T-cell (primary cell): ENCODE measurements around the gene KTN1. TPM values are rescaled to one million over a fixed set of nuclear protein-coding genes. Genes with fewer than 3 reads are reported as not detected.

ENCODE experiments used
- ATAC-seq, 4 experiments: fragments of 200-7000 bp in 3 of 4; fragments of 150-1000 bp in 1 of 4; cut with Tn5 transposase; replicated peaks in 1 of 4; 1 replicate in 3 of 4; 2 replicates in 1 of 4; pipeline ENCODE4 v1.10.0; 2021; ENCODE audit warnings: moderate library complexity in 3 of 4, mild to moderate bottlenecking in 2 of 4, moderate number of reproducible peaks in 1 of 4
- CTCF ChIA-PET, 2 donors: fragments of 300-600 bp; sonication (Branson Sonifier 250); formaldehyde crosslinking; loops; one replicate each; lab custom pipeline; 2022; ENCODE audit warnings: antibody characterized with exemption in 2 of 2; lab: Charles Lee
- POLR2A ChIA-PET, 2 donors: fragments of 300-600 bp; sonication (Branson Sonifier 250); formaldehyde crosslinking; loops; one replicate each; lab custom pipeline; 2022; ENCODE audit warnings: antibody characterized with exemption in 2 of 2; lab: Charles Lee
- DNase-seq, 35 experiments: peaks; one replicate each; pipeline versions ENCODE4 v3.0.0 to v3.0.0-alpha.2; 2013 to 2023
- H3K27ac ChIP-seq: one replicate; pipeline ENCODE4 v1.5.1; 2013; ENCODE audit warnings: low read length
- H3K27me3 ChIP-seq, 2 experiments: replicated peaks in 1 of 2; 1 replicate in 1 of 2; 2 replicates in 1 of 2; pipeline versions ENCODE4 v1.6.1 to v1.7.0; 2013; ENCODE audit warnings: low read length in 1 of 2, mixed read lengths in 1 of 2; ENCODE audit not compliant: control insufficient read depth in 2 of 2, insufficient read depth in 2 of 2; ENCODE audit errors: extremely low read depth in 1 of 2
- H3K36me3 ChIP-seq, 2 donors: 1 replicate in 1 of 2; 2 replicates in 1 of 2; pipeline versions ENCODE4 v1.6.1 to v1.7.0; 2013; ENCODE audit warnings: low read length in 1 of 2; ENCODE audit not compliant: control insufficient read depth in 2 of 2, insufficient read depth in 1 of 2; ENCODE audit errors: extremely low read depth in 1 of 2
- H3K4me1 ChIP-seq, 2 experiments: 1 replicate in 1 of 2; 2 replicates in 1 of 2; pipeline versions ENCODE4 v1.6.1 to v1.7.0; 2013; ENCODE audit warnings: low read length in 2 of 2, mixed read lengths in 1 of 2; ENCODE audit not compliant: insufficient read depth in 2 of 2, control insufficient read depth in 1 of 2; ENCODE audit errors: extremely low read depth in 1 of 2
- H3K4me3 ChIP-seq, 2 donors: 1 replicate in 1 of 2; 2 replicates in 1 of 2; pipeline versions ENCODE4 v1.5.1 to v1.7.0; 2013; ENCODE audit warnings: mild to moderate bottlenecking in 2 of 2, low read length in 1 of 2, moderate library complexity in 1 of 2; ENCODE audit not compliant: control insufficient read depth in 1 of 2; ENCODE audit errors: extremely low read depth in 1 of 2
- H3K9me3 ChIP-seq: 2 replicates; pipeline ENCODE4 v1.7.0; 2013
- H3K27ac Mint-ChIP-seq, 2 donors: one replicate each; pipeline ENCODE4 v1.8.0; 2020 to 2021; ENCODE audit warnings: mild to moderate bottlenecking in 2 of 2, mixed read lengths in 2 of 2
- H3K27me3 Mint-ChIP-seq, 2 donors: one replicate each; pipeline ENCODE4 v1.8.0; 2021 to 2022; ENCODE audit warnings: mixed read lengths in 2 of 2
- H3K36me3 Mint-ChIP-seq: one replicate; pipeline ENCODE4 v1.8.0; 2021; ENCODE audit warnings: mixed read lengths
- H3K4me1 Mint-ChIP-seq, 3 donors: one replicate each; pipeline ENCODE4 v1.8.0; 2020 to 2022; ENCODE audit warnings: mixed read lengths in 3 of 3, mild to moderate bottlenecking in 1 of 3
- H3K4me3 Mint-ChIP-seq, 3 donors: one replicate each; pipeline ENCODE4 v1.8.0; 2020 to 2022; ENCODE audit warnings: mild to moderate bottlenecking in 3 of 3, mixed read lengths in 3 of 3, moderate library complexity in 3 of 3
- H3K9me3 Mint-ChIP-seq, 3 donors: one replicate each; pipeline ENCODE4 v1.8.0; 2020 to 2022; ENCODE audit warnings: mixed read lengths in 3 of 3
- WGBS: methylation state at CpG from one replicate; pipeline ENCODE4 v1.1.5; 2013; ENCODE audit warnings: missing lambda C conversion rate; ENCODE audit not compliant: insufficient coverage; 5-methylcytosine and 5-hydroxymethylcytosine counted together
- total RNA-seq, 35 experiments: library from RNA in 6 of 35; stranded (reverse) in 6 of 35; fragments of 120-200 nt in 1 of 35; gene quantifications; one replicate each; pipeline versions ENCODE4 v1.2.1 to v1.2.4 and lab custom pipeline; 2013 to 2026

KTN1 gene
- total RNA-seq, 5 donors from 2014 or later (not counting 1 experiment from before 2014, with no cell fraction given), result 82.5 to 109 (median 85.4) TPM

DNA sequence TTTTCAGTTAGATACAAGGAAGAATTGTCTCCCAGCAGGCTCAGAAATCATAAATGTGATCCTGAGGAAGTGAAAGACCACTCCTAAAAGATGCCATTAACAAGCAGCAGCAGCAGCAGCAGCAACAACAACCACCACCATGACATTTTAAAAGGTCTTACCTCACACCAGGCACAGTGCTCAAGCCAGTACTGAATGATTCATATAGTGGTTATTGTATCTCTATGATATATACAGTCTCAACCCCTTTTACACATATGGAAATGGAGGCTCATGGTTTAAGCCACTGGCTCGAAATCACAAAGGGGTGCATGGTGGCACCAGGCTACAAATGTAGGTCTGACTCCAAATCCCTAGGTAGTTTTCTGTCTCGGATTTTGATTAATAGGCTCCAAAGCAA is 126.9 kb downstream of the KTN1 start:
- H3K4me3 Mint-ChIP-seq, result no peak overlapping the region
- H3K27me3 ChIP-seq, result no peaks in the 10 kb centered on the region
- H3K9me3 Mint-ChIP-seq, result no peaks in the 10 kb centered on the region
- ATAC-seq, result no peak
- no peak overlapping the region for H3K4me3 ChIP-seq
- no peaks in the 10 kb centered on the region for H3K9me3 ChIP-seq
- no CpG with 5 or more reads among the region's 2 CpGs for WGBS
- H3K4me1 Mint-ChIP-seq, result no peaks in the 10 kb centered on the region
- no peak overlapping the region for H3K27ac Mint-ChIP-seq
- ChIA-PET CTCF (interaction anchor here (0.6 to 1.0 kb wide), 3 partner anchors 704 to 770 kb away, joined by 3 to 9 read pairs (median 3); no protein-coding TSS in a partner anchor), POLR2A (interaction anchor here in 1 of 2 donors (0.6 kb wide), 1 partner anchor 326 kb away, joined by 5 read pairs; no protein-coding TSS in a partner anchor)
- no peak overlapping the region for H3K27ac ChIP-seq
- no peak for DNase-seq
- no peaks in the 10 kb centered on the region for H3K4me1 ChIP-seq
- no peaks in the 10 kb centered on the region for H3K27me3 Mint-ChIP-seq
- peaks cover 0 to 3% of the 10 kb centered on the region in 2 donors for H3K36me3 ChIP-seq
- H3K36me3 Mint-ChIP-seq, result no peaks in the 10 kb centered on the region

DNA sequence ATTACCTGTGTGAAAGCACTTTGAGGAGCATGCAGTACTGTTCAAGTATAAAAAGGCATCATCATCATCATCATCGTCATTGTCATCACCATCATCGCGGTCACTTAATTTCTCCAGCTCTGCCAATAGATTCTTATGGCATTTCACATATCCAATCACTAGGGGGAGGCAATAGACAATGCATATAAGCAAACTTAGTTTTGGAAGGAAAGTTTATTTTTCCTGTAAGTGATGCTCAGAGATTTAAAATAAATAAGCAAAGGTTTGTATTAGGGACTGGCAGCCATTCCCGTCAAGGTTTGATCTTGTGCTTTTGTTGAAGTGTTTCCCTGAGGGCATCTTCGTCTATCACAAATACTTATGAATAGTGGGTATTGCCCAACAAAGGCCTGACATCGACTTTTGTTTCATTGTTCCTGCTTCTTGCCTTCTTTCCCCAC is 127.4 kb downstream of the KTN1 start:
- no peak overlapping the region for H3K27ac Mint-ChIP-seq
- DNase-seq (peak in 1 of 35 experiments; percentile 35), ATAC-seq (no peak)
- Histone ChIP-seq H3K27me3 (no peaks in the 10 kb centered on the region), H3K36me3 (peaks cover 0 to 3% of the 10 kb centered on the region in 2 donors), H3K4me3 (no peak overlapping the region), H3K27ac (no peak overlapping the region), H3K9me3 (no peaks in the 10 kb centered on the region), H3K4me1 (no peaks in the 10 kb centered on the region)
- POLR2A ChIA-PET, result no interaction called here
- no peaks in the 10 kb centered on the region for H3K9me3 Mint-ChIP-seq
- CTCF ChIA-PET, result interaction anchor here in 1 of 2 donors (0.6 to 1.0 kb wide), 2 partner anchors 703 to 767 kb away, joined by 3 read pairs; no protein-coding TSS in a partner anchor
- 100% methylated on average over 1 of the region's 6 CpGs for WGBS
- no peaks in the 10 kb centered on the region for H3K27me3 Mint-ChIP-seq
- H3K36me3 Mint-ChIP-seq, result no peaks in the 10 kb centered on the region
- no peaks in the 10 kb centered on the region for H3K4me1 Mint-ChIP-seq
- H3K4me3 Mint-ChIP-seq, result no peak overlapping the region

DNA sequence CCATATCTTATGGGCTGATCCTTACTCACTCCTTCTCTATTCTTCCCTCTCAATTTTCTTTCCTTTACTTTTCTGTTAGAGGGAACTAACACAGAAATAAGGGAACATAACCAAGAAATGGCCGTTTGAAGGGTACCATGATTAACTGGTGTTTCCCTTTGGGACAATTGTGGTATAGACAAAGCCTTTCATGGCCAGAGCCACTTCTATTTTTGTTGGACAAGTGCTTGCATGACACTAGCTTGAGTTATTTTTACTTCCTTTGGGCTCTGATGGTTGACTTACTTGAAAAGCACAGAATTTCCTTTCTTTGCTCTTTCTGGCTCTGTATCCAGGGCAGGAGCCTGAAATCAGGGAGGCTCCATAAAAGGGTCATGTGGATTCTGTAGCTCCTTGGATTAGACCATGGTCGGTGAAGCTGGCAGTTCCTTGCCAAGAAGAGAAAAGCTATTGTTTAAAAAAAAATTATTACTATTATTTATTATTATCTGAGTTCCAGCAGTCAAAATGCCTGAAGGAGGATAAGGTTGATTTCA is 130.6 kb downstream of the KTN1 start:
- no peaks in the 10 kb centered on the region for H3K4me1 ChIP-seq
- no peaks in the 10 kb centered on the region for H3K9me3 ChIP-seq
- POLR2A ChIA-PET, result no interaction called here
- CTCF ChIA-PET, result interaction anchor here in 1 of 2 donors (0.7 kb wide), 1 partner anchor 8 kb away, joined by 3 read pairs; no protein-coding TSS in a partner anchor
- Mint-ChIP-seq H3K27ac (no peak overlapping the region), H3K36me3 (no peaks in the 10 kb centered on the region), H3K4me3 (no peak overlapping the region), H3K9me3 (no peaks in the 10 kb centered on the region), H3K27me3 (no peaks in the 10 kb centered on the region), H3K4me1 (no peaks in the 10 kb centered on the region)
- WGBS, result no CpG with 5 or more reads among the region's 2 CpGs
- no peak for ATAC-seq
- no peaks in the 10 kb centered on the region for H3K27me3 ChIP-seq
- H3K36me3 ChIP-seq, result no peaks in the 10 kb centered on the region
- no peak overlapping the region for H3K4me3 ChIP-seq
- H3K27ac ChIP-seq, result no peak overlapping the region
- DNase-seq, result no peak

DNA sequence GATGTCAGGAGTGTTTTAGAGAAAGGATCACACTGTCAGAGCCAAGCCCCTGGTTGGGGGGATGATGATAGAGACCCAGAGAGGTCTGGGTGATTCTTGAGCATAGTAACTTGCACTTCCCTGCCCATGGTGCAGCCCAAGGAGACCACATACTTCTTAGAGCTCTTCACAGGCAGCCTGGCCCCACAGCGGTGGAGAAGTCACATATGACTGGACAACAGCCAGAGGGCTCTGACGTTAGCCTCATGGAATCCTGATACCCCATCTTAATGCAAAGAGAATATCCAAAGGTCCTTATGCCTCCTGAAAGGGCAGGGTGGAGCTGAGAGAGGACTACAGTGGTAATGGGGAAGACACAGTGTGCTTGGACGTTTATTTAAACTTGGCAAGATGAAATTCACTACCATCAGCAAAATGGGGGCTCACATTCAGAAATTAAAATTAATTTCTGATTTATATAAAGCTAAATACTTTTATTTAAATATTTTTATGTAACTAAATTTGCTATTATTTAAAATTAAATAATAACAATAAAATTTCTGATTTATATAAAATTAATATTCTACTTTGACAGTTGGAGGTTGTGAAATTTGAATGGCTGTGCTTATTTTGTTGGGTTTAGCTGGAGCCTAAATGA is 131.3 kb downstream of the KTN1 start:
- no peak for ATAC-seq
- Histone ChIP-seq H3K4me1 (no peaks in the 10 kb centered on the region), H3K27me3 (no peaks in the 10 kb centered on the region), H3K4me3 (no peak overlapping the region), H3K36me3 (no peaks in the 10 kb centered on the region), H3K9me3 (no peaks in the 10 kb centered on the region), H3K27ac (no peak overlapping the region)
- no peaks in the 10 kb centered on the region for H3K27me3 Mint-ChIP-seq
- H3K36me3 Mint-ChIP-seq, result no peaks in the 10 kb centered on the region
- no CpG with 5 or more reads among the region's 3 CpGs for WGBS
- no peak overlapping the region for H3K4me3 Mint-ChIP-seq
- H3K4me1 Mint-ChIP-seq, result no peaks in the 10 kb centered on the region
- H3K27ac Mint-ChIP-seq, result no peak overlapping the region
- no peaks in the 10 kb centered on the region for H3K9me3 Mint-ChIP-seq
- CTCF ChIA-PET, result interaction anchor here in 1 of 2 donors (1.2 kb wide), 1 partner anchor 13 kb away, joined by 3 read pairs; no protein-coding TSS in a partner anchor
- POLR2A ChIA-PET, result no interaction called here
- DNase-seq, result no peak

DNA sequence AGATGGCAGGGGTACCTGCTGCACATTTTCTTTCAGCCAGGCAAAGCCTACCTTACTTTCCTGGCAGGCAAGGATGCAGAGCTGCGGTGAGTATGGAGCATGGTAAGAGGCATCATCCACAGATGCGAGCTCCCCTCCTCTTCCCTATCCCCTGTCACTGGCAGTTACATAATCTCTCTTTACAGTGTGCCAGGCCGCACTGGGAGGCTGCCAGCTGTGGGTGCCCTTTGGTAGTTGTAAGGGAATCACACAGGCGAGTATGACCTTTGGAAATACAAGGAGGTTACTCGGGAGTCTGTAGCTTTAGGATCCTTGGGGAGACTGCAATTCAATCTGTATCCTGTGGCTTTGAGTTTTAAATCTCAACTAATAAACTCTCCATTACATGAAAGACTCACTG is 132.5 kb downstream of the KTN1 start:
- no peaks in the 10 kb centered on the region for H3K27me3 Mint-ChIP-seq
- Histone ChIP-seq H3K27ac (no peak overlapping the region), H3K27me3 (no peaks in the 10 kb centered on the region), H3K4me3 (no peak overlapping the region), H3K4me1 (no peaks in the 10 kb centered on the region), H3K9me3 (no peaks in the 10 kb centered on the region), H3K36me3 (no peaks in the 10 kb centered on the region)
- WGBS, result 100% methylated on average over 1 of the region's 5 CpGs
- ATAC-seq (no peak), DNase-seq (no peak)
- no peaks in the 10 kb centered on the region for H3K36me3 Mint-ChIP-seq
- no peaks in the 10 kb centered on the region for H3K4me1 Mint-ChIP-seq
- H3K27ac Mint-ChIP-seq, result no peak overlapping the region
- ChIA-PET POLR2A (no interaction called here), CTCF (interaction anchor here in 1 of 2 donors (1.2 kb wide), 1 partner anchor 15 kb away, joined by 3 read pairs; no protein-coding TSS in a partner anchor)
- no peak overlapping the region for H3K4me3 Mint-ChIP-seq
- H3K9me3 Mint-ChIP-seq, result no peaks in the 10 kb centered on the region

DNA sequence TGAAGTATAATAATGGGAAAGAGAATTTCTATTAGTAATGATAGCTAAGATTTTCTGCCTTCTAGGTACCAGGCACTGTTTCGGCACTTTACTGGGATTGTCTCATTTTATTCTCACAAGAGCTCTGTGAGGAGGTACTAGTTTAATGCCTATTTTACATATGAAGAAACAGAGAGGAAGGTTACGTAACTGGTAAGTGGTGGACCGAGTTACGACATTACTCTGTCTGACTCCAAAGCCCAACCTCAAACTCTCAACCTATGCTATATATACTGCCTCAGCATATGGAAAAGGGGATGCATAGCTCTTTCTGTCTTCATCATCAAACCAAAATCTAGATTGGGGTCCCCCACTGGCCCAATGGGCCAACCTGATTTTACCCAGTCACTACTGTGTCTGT is 133.5 kb downstream of the KTN1 start:
- ATAC-seq (no peak), DNase-seq (no peak)
- WGBS, result no CpG with 5 or more reads among the region's 4 CpGs
- no peak overlapping the region for H3K4me3 ChIP-seq
- no peaks in the 10 kb centered on the region for H3K9me3 ChIP-seq
- ChIA-PET POLR2A (no interaction called here), CTCF (interaction anchor here in 1 of 2 donors (1.1 kb wide), 1 partner anchor 711 kb away, joined by 3 read pairs; no protein-coding TSS in a partner anchor)
- H3K4me1 ChIP-seq, result no peaks in the 10 kb centered on the region
- no peaks in the 10 kb centered on the region for H3K36me3 ChIP-seq
- no peaks in the 10 kb centered on the region for H3K9me3 Mint-ChIP-seq
- no peaks in the 10 kb centered on the region for H3K27me3 Mint-ChIP-seq
- H3K27ac Mint-ChIP-seq, result no peak overlapping the region
- no peaks in the 10 kb centered on the region for H3K4me1 Mint-ChIP-seq
- no peak overlapping the region for H3K4me3 Mint-ChIP-seq
- H3K27ac ChIP-seq, result no peak overlapping the region
- H3K36me3 Mint-ChIP-seq, result no peaks in the 10 kb centered on the region
- no peaks in the 10 kb centered on the region for H3K27me3 ChIP-seq
